Trophoblast cell (in vitro differentiated cells and primary cell): ENCODE results near the gene PLSCR1.
"Not testable (repeated sequence)": the region's sequence is repeated elsewhere in the genome, so short reads cannot be mapped to it uniquely, and the experiment has no call there.

ENCODE experiments used
- DNase-seq, 2 donors: peaks; one replicate each; pipeline ENCODE4 v3.0.0-alpha.2; 2016
- H2AFZ ChIP-seq: 2 replicates; pipeline ENCODE4 v1.6.1; 2013; ENCODE audit warnings: low read length, moderate library complexity, mild to moderate bottlenecking; ENCODE audit not compliant: insufficient read depth, poor library complexity
- H2AK5ac ChIP-seq: 2 replicates; pipeline ENCODE4 v1.6.1; 2013; ENCODE audit warnings: mild to moderate bottlenecking, low read length
- H2BK120ac ChIP-seq: 2 replicates; pipeline ENCODE4 v1.6.1; 2013; ENCODE audit warnings: low read length, mild to moderate bottlenecking, moderate library complexity; ENCODE audit not compliant: insufficient read depth, poor library complexity
- H2BK12ac ChIP-seq: 2 replicates; pipeline ENCODE4 v1.6.1; 2013; ENCODE audit warnings: mild to moderate bottlenecking, low read length, moderate library complexity
- H2BK5ac ChIP-seq: 2 replicates; pipeline ENCODE4 v1.6.1; 2013; ENCODE audit warnings: low read length, low read depth, moderate library complexity, mild to moderate bottlenecking; ENCODE audit not compliant: poor library complexity
- H3K14ac ChIP-seq: 2 replicates; pipeline ENCODE4 v1.6.1; 2013; ENCODE audit warnings: mild to moderate bottlenecking, low read length
- H3K18ac ChIP-seq: 2 replicates; pipeline ENCODE4 v1.6.1; 2013; ENCODE audit warnings: mild to moderate bottlenecking, low read length
- H3K23ac ChIP-seq: 2 replicates; pipeline ENCODE4 v1.6.1; 2013; ENCODE audit warnings: low read length
- H3K27ac ChIP-seq: 2 replicates; pipeline ENCODE4 v1.5.1; 2013; ENCODE audit warnings: low read depth, mild to moderate bottlenecking, inconsistent platforms, low read length, moderate library complexity
- H3K27me3 ChIP-seq: 2 replicates; pipeline ENCODE4 v1.6.1; 2013; ENCODE audit warnings: inconsistent platforms, mild to moderate bottlenecking, low read length, moderate library complexity; ENCODE audit not compliant: insufficient read depth
- H3K36me3 ChIP-seq, 2 experiments: 1 replicate in 1 of 2; 2 replicates in 1 of 2; pipeline ENCODE4 v1.6.1; 2013; ENCODE audit warnings: low read length in 2 of 2, mild to moderate bottlenecking in 2 of 2, moderate library complexity in 1 of 2; ENCODE audit not compliant: insufficient read depth in 2 of 2, control insufficient read depth in 1 of 2
- H3K4ac ChIP-seq: 2 replicates; pipeline ENCODE4 v1.6.1; 2013; ENCODE audit warnings: low read depth, mild to moderate bottlenecking, low read length, moderate library complexity
- H3K4me1 ChIP-seq, 2 experiments: 1 replicate in 1 of 2; 2 replicates in 1 of 2; pipeline ENCODE4 v1.6.1; 2013; ENCODE audit warnings: low read length in 2 of 2, mild to moderate bottlenecking in 2 of 2, moderate library complexity in 1 of 2; ENCODE audit not compliant: insufficient read depth in 2 of 2, control insufficient read depth in 1 of 2
- H3K4me2 ChIP-seq: 2 replicates; pipeline ENCODE4 v1.6.1; 2013; ENCODE audit warnings: inconsistent platforms, mild to moderate bottlenecking, low read length, moderate library complexity
- H3K4me3 ChIP-seq: 2 replicates; pipeline ENCODE4 v1.5.1; 2013; ENCODE audit warnings: mild to moderate bottlenecking, low read depth, low read length, inconsistent platforms
- H3K79me1 ChIP-seq: one replicate; pipeline ENCODE4 v1.6.1; 2013; ENCODE audit warnings: low read length
- H3K79me2 ChIP-seq: 2 replicates; pipeline ENCODE4 v1.6.1; 2013; ENCODE audit warnings: low read length, mild to moderate bottlenecking; ENCODE audit not compliant: control insufficient read depth, insufficient read depth, poor library complexity
- H3K9ac ChIP-seq: 2 replicates; pipeline ENCODE4 v1.6.1; 2013; ENCODE audit warnings: mild to moderate bottlenecking, low read length
- H3K9me3 ChIP-seq: 2 replicates; pipeline ENCODE4 v1.6.1; 2013; ENCODE audit warnings: low read depth, mild to moderate bottlenecking, control low read depth, inconsistent platforms, low read length; ENCODE audit not compliant: insufficient read depth
- H4K12ac ChIP-seq: 2 replicates; pipeline ENCODE4 v1.6.1; 2013; ENCODE audit warnings: low read depth, mild to moderate bottlenecking, low read length, moderate library complexity
- H4K8ac ChIP-seq: 2 replicates; pipeline ENCODE4 v1.6.1; 2013; ENCODE audit warnings: low read depth, mild to moderate bottlenecking, low read length, moderate library complexity
- H4K91ac ChIP-seq: one replicate; pipeline ENCODE4 v1.6.1; 2013; ENCODE audit warnings: low read depth, mild to moderate bottlenecking, low read length, moderate library complexity
- WGBS: extraction: QIAGEN DNeasy Blood & Tissue Kit; methylation state at CpG from one replicate; pipeline ENCODE4 v1.1.7; 2013; ENCODE audit warnings: missing lambda C conversion rate; ENCODE audit not compliant: insufficient read length, insufficient coverage; ENCODE audit errors: extremely low coverage; 5-methylcytosine and 5-hydroxymethylcytosine counted together

PLSCR1 gene

GRCh38 chr3:146474976-146475375, 69.4 kb downstream of the PLSCR1 start:
- not testable (repeated sequence) for H3K36me3 ChIP-seq, H3K27ac ChIP-seq, H3K9ac ChIP-seq, H4K8ac ChIP-seq, H3K27me3 ChIP-seq, DNase-seq, H2BK120ac ChIP-seq, H2AK5ac ChIP-seq, H2AFZ ChIP-seq, H3K4me2 ChIP-seq, H4K91ac ChIP-seq, H3K9me3 ChIP-seq, H3K23ac ChIP-seq, H3K4ac ChIP-seq, H4K12ac ChIP-seq, H3K18ac ChIP-seq, H3K79me1 ChIP-seq, H3K4me3 ChIP-seq, H3K14ac ChIP-seq, H3K4me1 ChIP-seq, H2BK5ac ChIP-seq, H3K79me2 ChIP-seq, H2BK12ac ChIP-seq
- no CpG with 5 or more reads among the region's 2 CpGs for WGBS

GRCh38 chr3:146473726-146474125, 70.7 kb downstream of the PLSCR1 start:
- Histone ChIP-seq H3K23ac (no peak overlapping the region), H2BK5ac (no peak overlapping the region), H3K9me3 (no peaks in the 10 kb centered on the region), H3K14ac (no peak overlapping the region), H4K8ac (no peak overlapping the region), H2AFZ (no peak overlapping the region), H3K27me3 (no peaks in the 10 kb centered on the region), H3K18ac (no peak overlapping the region), H3K4me3 (no peak overlapping the region), H3K36me3 (no peaks in the 10 kb centered on the region), H4K12ac (no peak overlapping the region), H3K4ac (no peak overlapping the region), H2AK5ac (no peak overlapping the region), H4K91ac (no peak overlapping the region), H3K79me1 (no peaks in the 10 kb centered on the region), H3K4me1 (no peaks in the 10 kb centered on the region), H2BK12ac (no peak overlapping the region), H2BK120ac (no peak overlapping the region), H3K27ac (no peak overlapping the region), H3K4me2 (no peak overlapping the region), H3K9ac (no peak overlapping the region), H3K79me2 (no peaks in the 10 kb centered on the region)
- no peak for DNase-seq
- no CpG with 5 or more reads among the region's 2 CpGs for WGBS

GRCh38 chr3:146472611-146473010, 71.8 kb downstream of the PLSCR1 start:
- H2AFZ ChIP-seq: no peak overlapping the region
- no peaks in the 10 kb centered on the region for H3K36me3 ChIP-seq
- H3K18ac ChIP-seq: no peak overlapping the region
- H3K4me1 ChIP-seq: no peaks in the 10 kb centered on the region
- no peaks in the 10 kb centered on the region for H3K79me2 ChIP-seq
- H4K8ac ChIP-seq: no peak overlapping the region
- no peak overlapping the region for H2BK12ac ChIP-seq
- H4K91ac ChIP-seq: no peak overlapping the region
- DNase-seq: no peak
- H3K23ac ChIP-seq: no peak overlapping the region
- H2BK5ac ChIP-seq: no peak overlapping the region
- H3K79me1 ChIP-seq: no peaks in the 10 kb centered on the region
- H3K4me3 ChIP-seq: no peak overlapping the region
- H3K4ac ChIP-seq: no peak overlapping the region
- H2AK5ac ChIP-seq: no peak overlapping the region
- WGBS: no CpG with 5 or more reads among the region's 1 CpG
- H3K14ac ChIP-seq: no peak overlapping the region
- no peaks in the 10 kb centered on the region for H3K9me3 ChIP-seq
- H3K9ac ChIP-seq: no peak overlapping the region
- H4K12ac ChIP-seq: no peak overlapping the region
- H3K4me2 ChIP-seq: no peak overlapping the region
- H2BK120ac ChIP-seq: no peak overlapping the region
- no peak overlapping the region for H3K27ac ChIP-seq
- no peaks in the 10 kb centered on the region for H3K27me3 ChIP-seq

- no peak overlapping the region for H2BK12ac ChIP-seq
- no peak overlapping the region for H4K8ac ChIP-seq
- H3K23ac ChIP-seq: no peak overlapping the region
- no peak overlapping the region for H3K18ac ChIP-seq
- H4K91ac ChIP-seq: no peak overlapping the region
- no peaks in the 10 kb centered on the region for H3K4me1 ChIP-seq
- no CpG with 5 or more reads among the region's 1 CpG for WGBS
- no peak overlapping the region for H3K27ac ChIP-seq
- H3K36me3 ChIP-seq: no peaks in the 10 kb centered on the region
- no peak overlapping the region for H3K4me2 ChIP-seq
- H3K79me2 ChIP-seq: no peaks in the 10 kb centered on the region
- H3K14ac ChIP-seq: no peak overlapping the region
- H4K12ac ChIP-seq: no peak overlapping the region
- H3K79me1 ChIP-seq: no peaks in the 10 kb centered on the region
- no peak overlapping the region for H2AK5ac ChIP-seq
- no peaks in the 10 kb centered on the region for H3K27me3 ChIP-seq
- H2BK5ac ChIP-seq: no peak overlapping the region
- H2BK120ac ChIP-seq: no peak overlapping the region
- no peak overlapping the region for H3K9ac ChIP-seq
- no peak overlapping the region for H3K4me3 ChIP-seq
- no peak for DNase-seq
- no peak overlapping the region for H2AFZ ChIP-seq
- no peaks in the 10 kb centered on the region for H3K9me3 ChIP-seq
- H3K4ac ChIP-seq: no peak overlapping the region
Observed at GRCh38 chr3:146471012-146471411, 73.4 kb downstream of the PLSCR1 start.
